ENCODE results near the gene DGCR2.
"Not testable (repeated sequence)": the region's sequence is repeated elsewhere in the genome, so short reads cannot be mapped to it uniquely, and the experiment has no call there.

The DGCR2 gene

DNA sequence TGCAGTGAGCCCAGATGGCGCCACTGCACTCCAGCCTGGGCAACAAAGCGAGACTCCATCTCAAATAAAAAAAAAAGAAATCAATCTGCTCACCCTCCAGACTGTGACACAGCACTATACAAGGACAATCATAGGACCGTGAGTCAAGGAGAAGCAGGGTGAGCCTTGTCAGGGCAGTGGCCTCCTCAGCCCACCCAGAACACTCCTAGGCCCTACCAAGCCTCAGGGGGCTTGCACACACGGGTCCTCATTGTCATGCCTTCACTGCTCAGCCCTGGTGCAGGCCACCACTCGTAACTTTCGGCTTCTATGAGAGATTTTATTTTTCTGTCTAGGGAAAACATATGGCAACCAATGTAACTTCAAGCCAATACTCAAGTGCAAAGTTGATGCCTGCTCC is 35.8 kb downstream of the DGCR2 start:
- Histone ChIP-seq H3K27ac (ENCODE audit: low read depth, low read length) (no peak overlapping the region), H3K9me3 (ENCODE audit: insufficient read depth, low read length) (no peaks in the 10 kb centered on the region), H3F3A (ENCODE audit: insufficient read depth) (no peaks in the 10 kb centered on the region), H3K4me3 (ENCODE audit: insufficient read depth, low read length, poor library complexity, severe bottlenecking) (no peak overlapping the region), H3K9ac (ENCODE audit: low read length) (no peak overlapping the region), H3K27me3 (ENCODE audit: low read length) (no peaks in the 10 kb centered on the region), H3K4me2 (ENCODE audit: low read depth, low read length, poor library complexity, severe bottlenecking) (no peak overlapping the region), H3K36me3 (ENCODE audit: low read length) (no peaks in the 10 kb centered on the region), H4K20me1 (ENCODE audit: low read depth, low read length) (no peaks in the 10 kb centered on the region), H2AFZ (ENCODE audit: low read depth, low read length, severe bottlenecking) (no peak overlapping the region), H3K79me2 (ENCODE audit: insufficient read depth, low read length) (no peaks in the 10 kb centered on the region), H3K9me2 (replicated peaks; ENCODE audit: insufficient read depth, low read length) (no peaks in the 10 kb centered on the region)
- TF ChIP-seq EZH2phosphoT487 (conservative IDR thresholded peaks at IDR 0.05; ENCODE audit: low read length) (no peak), CTCF (IDR thresholded peaks at IDR 0.05; ENCODE audit: insufficient read depth, low read length, poor library complexity, severe bottlenecking) (no peak)

DNA sequence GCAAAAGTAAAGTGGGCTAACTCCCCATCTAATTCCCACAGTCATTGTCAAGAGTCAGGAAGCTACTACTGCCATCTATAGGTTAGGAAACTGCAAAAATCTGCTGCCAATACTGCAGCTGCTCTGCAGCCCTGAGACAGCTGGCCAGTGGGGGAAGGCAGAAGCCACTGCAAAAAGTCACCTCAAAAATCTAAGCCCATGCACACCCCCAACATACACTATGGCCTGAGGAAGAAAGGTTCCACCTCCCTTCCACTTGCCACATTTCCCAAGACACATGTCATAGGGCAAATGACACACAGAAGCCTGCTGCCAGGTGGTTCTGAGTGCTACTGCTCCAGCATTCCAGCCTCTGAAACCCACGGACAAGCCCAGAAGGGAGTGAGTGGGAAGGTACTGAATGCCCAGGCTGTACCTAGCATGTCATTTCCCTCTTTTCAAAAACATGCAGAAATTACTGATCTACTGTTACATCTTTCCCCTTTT is 36.9 kb downstream of the DGCR2 start:
- H3K4me3 ChIP-seq (ENCODE audit: insufficient read depth, low read length, poor library complexity, severe bottlenecking) = no peak overlapping the region
- H3F3A ChIP-seq (ENCODE audit: insufficient read depth) = no peaks in the 10 kb centered on the region
- no peak for TF ChIP-seq CTCF (IDR thresholded peaks at IDR 0.05; ENCODE audit: insufficient read depth, low read length, poor library complexity, severe bottlenecking)
- no peak for TF ChIP-seq EZH2phosphoT487 (conservative IDR thresholded peaks at IDR 0.05; ENCODE audit: low read length)
- H3K9me3 ChIP-seq (ENCODE audit: insufficient read depth, low read length) = no peaks in the 10 kb centered on the region
- no peaks in the 10 kb centered on the region for H3K27me3 ChIP-seq (ENCODE audit: low read length)
- H3K36me3 ChIP-seq (ENCODE audit: low read length) = no peaks in the 10 kb centered on the region
- no peaks in the 10 kb centered on the region for H4K20me1 ChIP-seq (ENCODE audit: low read depth, low read length)
- no peaks in the 10 kb centered on the region for H3K9me2 ChIP-seq (replicated peaks; ENCODE audit: insufficient read depth, low read length)
- no peak overlapping the region for H2AFZ ChIP-seq (ENCODE audit: low read depth, low read length, severe bottlenecking)
- no peaks in the 10 kb centered on the region for H3K79me2 ChIP-seq (ENCODE audit: insufficient read depth, low read length)
- H3K4me2 ChIP-seq (ENCODE audit: low read depth, low read length, poor library complexity, severe bottlenecking) = no peak overlapping the region
- H3K27ac ChIP-seq (ENCODE audit: low read depth, low read length) = no peak overlapping the region
- H3K9ac ChIP-seq (ENCODE audit: low read length) = no peak overlapping the region

DNA sequence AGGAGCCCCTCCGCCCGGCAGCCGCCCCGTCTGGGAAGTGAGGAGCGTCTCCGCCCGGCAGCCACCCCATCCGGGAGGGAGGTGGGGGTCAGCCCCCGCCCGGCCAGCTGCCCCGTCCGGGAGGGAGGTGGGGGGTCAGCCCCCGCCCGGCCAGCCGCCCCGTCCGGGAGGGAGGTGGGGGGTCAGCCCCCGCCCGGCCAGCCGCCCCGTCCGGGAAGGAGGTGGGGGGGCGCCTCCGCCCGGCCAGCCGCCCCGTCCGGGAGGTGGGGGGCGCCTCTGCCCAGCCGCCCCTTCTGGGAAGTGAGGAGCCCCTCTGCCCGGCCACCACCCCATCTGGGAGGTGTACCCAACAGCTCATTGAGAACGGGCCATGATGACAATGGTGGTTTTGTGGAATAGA is 37.6 kb downstream of the DGCR2 start:
- H3K9ac ChIP-seq (ENCODE audit: low read length); H3K4me2 ChIP-seq (ENCODE audit: low read depth, low read length, poor library complexity, severe bottlenecking); H3K27ac ChIP-seq (ENCODE audit: low read depth, low read length); H3K36me3 ChIP-seq (ENCODE audit: low read length); H3K9me3 ChIP-seq (ENCODE audit: insufficient read depth, low read length); H4K20me1 ChIP-seq (ENCODE audit: low read depth, low read length); H2AFZ ChIP-seq (ENCODE audit: low read depth, low read length, severe bottlenecking); H3K79me2 ChIP-seq (ENCODE audit: insufficient read depth, low read length); H3K4me3 ChIP-seq (ENCODE audit: insufficient read depth, low read length, poor library complexity, severe bottlenecking); H3F3A ChIP-seq (ENCODE audit: insufficient read depth); H3K27me3 ChIP-seq (ENCODE audit: low read length); H3K9me2 ChIP-seq (replicated peaks; ENCODE audit: insufficient read depth, low read length): not testable (repeated sequence)

DNA sequence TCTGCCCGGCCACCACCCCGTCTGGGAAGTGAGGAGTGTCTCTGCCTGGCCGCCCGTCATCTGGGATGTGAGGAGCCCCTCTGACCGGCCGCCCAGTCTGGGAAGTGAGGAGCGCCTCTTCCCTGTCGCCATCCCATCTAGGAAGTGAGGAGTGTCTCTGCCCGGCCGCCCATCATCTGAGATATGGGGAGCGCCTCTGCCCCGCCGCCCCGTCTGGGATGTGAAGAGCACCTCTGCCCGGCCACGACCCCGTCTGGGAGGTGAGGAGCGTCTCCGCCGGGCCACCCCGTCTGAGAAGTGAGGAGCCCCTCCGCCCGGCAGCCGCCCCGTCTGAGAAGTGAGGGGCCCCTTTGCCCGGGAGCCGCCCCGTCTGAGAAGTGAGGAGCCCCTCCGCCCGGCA is 38.1 kb downstream of the DGCR2 start:
- not testable (repeated sequence) for H3K27ac ChIP-seq (ENCODE audit: low read depth, low read length); H3K4me2 ChIP-seq (ENCODE audit: low read depth, low read length, poor library complexity, severe bottlenecking); H3K9ac ChIP-seq (ENCODE audit: low read length); H4K20me1 ChIP-seq (ENCODE audit: low read depth, low read length); H3K36me3 ChIP-seq (ENCODE audit: low read length); H3K9me3 ChIP-seq (ENCODE audit: insufficient read depth, low read length); H3K4me3 ChIP-seq (ENCODE audit: insufficient read depth, low read length, poor library complexity, severe bottlenecking); H3F3A ChIP-seq (ENCODE audit: insufficient read depth); H3K9me2 ChIP-seq (replicated peaks; ENCODE audit: insufficient read depth, low read length); H3K79me2 ChIP-seq (ENCODE audit: insufficient read depth, low read length); H3K27me3 ChIP-seq (ENCODE audit: low read length); H2AFZ ChIP-seq (ENCODE audit: low read depth, low read length, severe bottlenecking)
